Measurements from ENCODE around the gene TOMM22. TPM values are rescaled to one million over a fixed set of nuclear protein-coding genes. Genes with fewer than 3 reads are reported as not detected.
A peak's percentile ranks its signal among the peaks of the same experiment; 100 is the strongest.

The TOMM22 gene
- total RNA-seq, 4 donors from 2014 or later: 25.7 to 36.8 (median 32.2) TPM

DNA sequence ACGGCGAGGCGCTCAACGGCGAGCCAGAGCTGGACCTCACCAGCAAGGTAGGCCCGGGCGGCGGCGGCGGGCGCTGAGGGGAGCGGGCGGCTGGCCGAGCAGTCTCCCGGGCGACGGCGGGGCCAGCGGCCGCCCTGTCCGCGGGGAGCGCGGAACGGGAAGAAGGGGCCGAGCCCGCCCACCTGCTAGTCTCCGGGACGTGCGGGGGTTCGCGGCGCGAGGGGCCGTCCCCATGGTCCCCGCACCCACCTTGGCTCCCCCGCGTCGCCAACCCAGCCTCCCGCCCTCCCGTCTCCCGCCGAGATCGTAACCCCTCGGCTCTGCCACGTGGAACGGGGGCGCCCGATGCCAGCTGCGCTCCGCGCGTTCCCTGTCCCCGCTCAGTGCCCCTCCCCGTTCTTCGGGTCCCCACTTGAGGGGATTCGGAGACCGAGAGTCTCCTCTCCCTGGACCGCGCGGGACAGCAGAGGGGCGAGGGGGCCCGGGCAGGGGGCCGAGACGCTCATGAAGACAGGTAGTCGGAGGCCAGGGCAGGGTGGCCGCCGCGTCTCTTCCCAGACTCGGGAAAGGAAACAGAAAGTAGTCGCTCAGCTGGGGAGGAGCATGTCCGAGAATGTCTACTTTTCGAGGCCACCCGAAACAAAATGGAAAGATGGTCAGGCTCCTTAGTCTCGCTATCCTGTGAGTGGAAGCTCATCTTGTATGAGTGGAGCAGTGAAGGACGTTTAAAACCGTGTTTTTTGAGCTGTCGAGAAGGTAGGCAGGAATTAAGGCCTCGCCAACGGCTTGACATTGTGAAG is 24.5 kb downstream of the TOMM22 start:
- Histone ChIP-seq H3K4me1 (peaks cover 28 to 53% (median 44%) of the 10 kb centered on the region in 4 donors), H3K4me3 (peak overlapping the region; percentile 82 to 100 (median 87)), H3K27ac (replicated peaks in 1 of 4) (peak overlapping the region; percentile 97 to 100 (median 98)), H3K27me3 (no peaks in the 10 kb centered on the region), H3K9me3 (no peaks in the 10 kb centered on the region), H3K36me3 (peaks cover 0 to 17% (median 14%) of the 10 kb centered on the region in 4 donors)
- TF ChIP-seq POLR2AphosphoS5 (IDR thresholded peaks at IDR 0.05): peak; percentile 18 to 26
- TF ChIP-seq CTCF (IDR thresholded peaks at IDR 0.05): no peak
- under 1% methylated on average over 18 of the region's 80 CpGs for WGBS
- intact Hi-C loops (cut with DNase I): loop anchor here (2.0 kb wide), 1 partner anchor 48 kb away; the partner anchor contains the start of gene SUN2
- no peak for DNase-seq (ENCODE audit: extremely low spot score)

- H3K4me3 ChIP-seq: peak overlapping the region; percentile 82 to 100 (median 87)
- peak overlapping the region; percentile 97 to 100 (median 98) for H3K27ac ChIP-seq (replicated peaks in 1 of 4)
- H3K36me3 ChIP-seq: peaks cover 0 to 18% (median 14%) of the 10 kb centered on the region in 4 donors
- TF ChIP-seq POLR2A (IDR thresholded peaks at IDR 0.05; ENCODE audit: low read depth): no peak
- TF ChIP-seq POLR2AphosphoS5 (IDR thresholded peaks at IDR 0.05): peak in 1 of 2 donors; percentile 3
- peaks cover 23 to 52% (median 38%) of the 10 kb centered on the region in 4 donors for H3K4me1 ChIP-seq
- intact Hi-C loops (cut with DNase I): loop anchor here (2.0 kb wide), 1 partner anchor 48 kb away; the partner anchor contains the start of gene SUN2
- H3K9me3 ChIP-seq: no peaks in the 10 kb centered on the region
- no peaks in the 10 kb centered on the region for H3K27me3 ChIP-seq
- 1% methylated on average over 4 of the region's 4 CpGs for whole genome bisulfite sequencing
- no peak for DNase-seq (ENCODE audit: extremely low spot score)
Observed at GRCh38 chr22:38706901-38707195, 25.1 kb downstream of the TOMM22 start.

DNA sequence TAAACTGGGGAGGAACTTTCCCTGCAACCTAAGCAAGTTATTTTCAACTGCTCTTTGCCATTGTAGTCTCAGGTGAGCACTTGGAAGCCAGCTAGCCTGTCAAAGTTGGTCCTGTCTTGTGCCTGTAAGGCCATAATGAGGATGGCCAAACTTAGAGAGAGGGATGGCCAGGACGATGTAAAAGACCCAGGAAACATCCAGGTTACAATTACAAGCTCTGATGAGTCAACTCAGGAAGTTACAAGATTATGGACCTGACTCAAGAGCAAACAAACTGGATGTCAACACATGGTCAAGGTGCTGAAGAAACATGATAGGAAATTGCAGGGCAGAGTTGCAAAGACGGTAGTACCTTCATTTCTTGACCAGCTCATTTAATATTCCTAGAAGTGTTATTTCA is 25.6 kb downstream of the TOMM22 start:
- H3K27ac ChIP-seq (replicated peaks in 1 of 4): peak overlapping the region; percentile 97 to 100 (median 98)
- WGBS: 42% methylated on average over 2 of the region's 2 CpGs
- no peaks in the 10 kb centered on the region for H3K9me3 ChIP-seq
- peak overlapping the region; percentile 82 to 100 (median 87) for H3K4me3 ChIP-seq
- TF ChIP-seq POLR2AphosphoS5 (IDR thresholded peaks at IDR 0.05) (no peak), POLR2A (IDR thresholded peaks at IDR 0.05; ENCODE audit: low read depth) (no peak), CTCF (IDR thresholded peaks at IDR 0.05) (no peak), EP300 (IDR thresholded peaks at IDR 0.05) (no peak)
- H3K36me3 ChIP-seq: peaks cover 0 to 23% (median 14%) of the 10 kb centered on the region in 4 donors
- intact Hi-C loops (cut with DNase I): loop anchor here (2.0 kb wide), 1 partner anchor 47 kb away; the partner anchor contains the start of gene SUN2
- no peaks in the 10 kb centered on the region for H3K27me3 ChIP-seq
- DNase-seq (ENCODE audit: extremely low spot score): no peak
- H3K4me1 ChIP-seq: peaks cover 25 to 54% (median 40%) of the 10 kb centered on the region in 4 donors

DNA sequence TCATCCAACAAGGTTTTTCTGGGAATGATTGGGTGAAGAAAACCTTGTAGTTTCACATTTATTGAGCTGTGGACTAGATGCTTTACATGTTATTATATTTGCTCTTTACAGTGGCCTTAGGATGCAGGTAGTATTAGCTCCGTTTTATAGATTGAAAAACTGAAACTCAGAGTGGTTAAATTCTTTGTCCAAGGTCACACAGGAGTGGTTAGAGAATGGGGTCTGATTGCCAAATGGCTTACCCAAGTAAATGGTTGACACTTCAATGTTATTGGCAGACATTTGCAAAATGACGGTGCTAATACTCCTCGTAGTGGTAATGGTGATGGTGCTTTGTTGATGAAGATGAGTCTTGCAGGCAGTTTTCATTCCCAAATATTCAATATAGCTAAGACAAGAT is 26.2 kb downstream of the TOMM22 start:
- Histone ChIP-seq H3K4me1 (peaks cover 32 to 60% (median 44%) of the 10 kb centered on the region in 4 donors), H3K4me3 (peak overlapping the region in 1 of 4 donors; percentile 6)
- WGBS: 86% methylated on average over 3 of the region's 3 CpGs

More for the DNA sequence above, 26.2 kb downstream of the TOMM22 start:
- Histone ChIP-seq H3K36me3 (peaks cover 0 to 28% (median 14%) of the 10 kb centered on the region in 4 donors), H3K27ac (replicated peaks in 1 of 4) (peak overlapping the region in 1 of 4 donors; percentile 100), H3K9me3 (no peaks in the 10 kb centered on the region), H3K27me3 (no peaks in the 10 kb centered on the region)
- intact Hi-C loops (cut with DNase I): loop anchor here (2.0 kb wide), 1 partner anchor 47 kb away; the partner anchor contains the start of gene SUN2
- no peak for DNase-seq (ENCODE audit: extremely low spot score)
- no peak for TF ChIP-seq POLR2AphosphoS5 (IDR thresholded peaks at IDR 0.05)
- no peak for TF ChIP-seq EP300 (IDR thresholded peaks at IDR 0.05)
- TF ChIP-seq POLR2A (IDR thresholded peaks at IDR 0.05; ENCODE audit: low read depth): no peak
- TF ChIP-seq CTCF (IDR thresholded peaks at IDR 0.05): no peak

Measured in esophagus muscularis mucosa (tissue), 4 donors.